ENCODE results near the gene ATP2C1.
A peak's percentile ranks its signal among the peaks of the same experiment; 100 is the strongest.
"Not testable (repeated sequence)": the region's sequence is repeated elsewhere in the genome, so short reads cannot be mapped to it uniquely, and the experiment has no call there.

ATP2C1 gene, protein sequence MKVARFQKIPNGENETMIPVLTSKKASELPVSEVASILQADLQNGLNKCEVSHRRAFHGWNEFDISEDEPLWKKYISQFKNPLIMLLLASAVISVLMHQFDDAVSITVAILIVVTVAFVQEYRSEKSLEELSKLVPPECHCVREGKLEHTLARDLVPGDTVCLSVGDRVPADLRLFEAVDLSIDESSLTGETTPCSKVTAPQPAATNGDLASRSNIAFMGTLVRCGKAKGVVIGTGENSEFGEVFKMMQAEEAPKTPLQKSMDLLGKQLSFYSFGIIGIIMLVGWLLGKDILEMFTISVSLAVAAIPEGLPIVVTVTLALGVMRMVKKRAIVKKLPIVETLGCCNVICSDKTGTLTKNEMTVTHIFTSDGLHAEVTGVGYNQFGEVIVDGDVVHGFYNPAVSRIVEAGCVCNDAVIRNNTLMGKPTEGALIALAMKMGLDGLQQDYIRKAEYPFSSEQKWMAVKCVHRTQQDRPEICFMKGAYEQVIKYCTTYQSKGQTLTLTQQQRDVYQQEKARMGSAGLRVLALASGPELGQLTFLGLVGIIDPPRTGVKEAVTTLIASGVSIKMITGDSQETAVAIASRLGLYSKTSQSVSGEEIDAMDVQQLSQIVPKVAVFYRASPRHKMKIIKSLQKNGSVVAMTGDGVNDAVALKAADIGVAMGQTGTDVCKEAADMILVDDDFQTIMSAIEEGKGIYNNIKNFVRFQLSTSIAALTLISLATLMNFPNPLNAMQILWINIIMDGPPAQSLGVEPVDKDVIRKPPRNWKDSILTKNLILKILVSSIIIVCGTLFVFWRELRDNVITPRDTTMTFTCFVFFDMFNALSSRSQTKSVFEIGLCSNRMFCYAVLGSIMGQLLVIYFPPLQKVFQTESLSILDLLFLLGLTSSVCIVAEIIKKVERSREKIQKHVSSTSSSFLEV

GRCh38 chr3:130893376-130894129, at the start of gene ATP2C1:
Gene ATP2C1 (plus strand): TSS chr3:130894084. CDS start chr3:130894770, 686 bp downstream.
- peak within 1 kb of the TSS; percentile 95 for H3K4me3 ChIP-seq (ENCODE audit: low read depth, low read length)
- DNase-seq (ENCODE audit: low read depth) = peak; percentile 79

DNA sequence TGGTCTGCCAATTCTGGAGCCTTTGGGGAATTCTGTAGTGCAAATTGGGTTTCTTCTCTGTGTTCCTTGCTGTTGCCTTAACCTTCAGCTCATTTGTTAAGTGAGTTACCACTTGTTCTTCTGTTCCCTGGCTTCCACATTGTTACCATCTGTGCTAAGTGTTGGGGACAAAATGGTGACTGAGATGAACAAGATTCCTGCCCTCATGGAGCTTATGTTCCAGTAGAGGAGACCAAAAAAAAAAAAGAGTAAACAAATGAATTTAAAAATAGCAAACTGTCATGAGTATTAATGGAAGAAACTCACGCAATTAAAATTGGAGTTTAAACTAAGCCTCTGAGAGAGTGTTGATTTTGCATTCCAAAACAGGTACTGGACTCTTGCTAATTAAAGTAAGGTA, 49.4 kb upstream of the ATP2C1 start:
- no peak overlapping the region for H3K4me3 ChIP-seq (ENCODE audit: low read depth, low read length)
- DNase-seq (ENCODE audit: low read depth) = no peak

GRCh38 chr3:130846181-130846580, 47.7 kb upstream of the ATP2C1 start:
- H3K4me3 ChIP-seq (ENCODE audit: low read depth, low read length) = no peak overlapping the region
- DNase-seq (ENCODE audit: low read depth) = no peak

DNA sequence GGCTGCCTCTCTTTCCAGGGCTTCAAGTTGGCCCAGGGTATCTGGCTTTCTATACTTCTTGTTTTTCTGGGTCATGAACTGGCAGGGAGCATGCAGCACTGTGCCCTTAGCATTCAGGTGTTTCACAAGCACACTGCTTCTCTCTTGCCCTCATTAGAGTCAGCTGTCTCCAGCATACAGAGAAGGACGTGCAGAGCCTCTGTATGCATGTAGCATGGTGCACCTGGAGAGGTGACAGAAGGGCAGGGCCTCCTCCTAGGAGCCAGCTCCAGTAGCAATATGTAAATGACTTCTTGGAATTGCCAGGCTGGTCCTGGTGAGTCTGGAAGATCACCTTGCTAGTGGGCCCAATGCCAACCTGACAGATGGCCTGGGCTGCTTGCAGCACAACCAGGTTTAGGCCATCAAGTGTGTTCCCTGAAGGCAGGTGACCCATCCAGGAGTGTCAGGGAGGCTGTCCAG, 44.8 kb upstream of the ATP2C1 start:
- no peak overlapping the region for H3K4me3 ChIP-seq (ENCODE audit: low read depth, low read length)
- DNase-seq (ENCODE audit: low read depth) = no peak

GRCh38 chr3:130850044-130850797, 43.7 kb upstream of the ATP2C1 start:
- H3K4me3 ChIP-seq (ENCODE audit: low read depth, low read length) = no peak overlapping the region
- peak; percentile 17 for DNase-seq (ENCODE audit: low read depth)

GRCh38 chr3:130850843-130851242, 43.0 kb upstream of the ATP2C1 start:
- H3K4me3 ChIP-seq (ENCODE audit: low read depth, low read length) = no peak overlapping the region

GRCh38 chr3:130851277-130851676, 42.6 kb upstream of the ATP2C1 start:
- DNase-seq (ENCODE audit: low read depth) = no peak
- no peak overlapping the region for H3K4me3 ChIP-seq (ENCODE audit: low read depth, low read length)

More at GRCh38 chr3:130850843-130851242, 43.0 kb upstream of the ATP2C1 start:
- no peak for DNase-seq (ENCODE audit: low read depth)

- no peak for DNase-seq (ENCODE audit: low read depth)
- H3K4me3 ChIP-seq (ENCODE audit: low read depth, low read length) = no peak overlapping the region
These were observed 40.3 kb upstream of the ATP2C1 start for GRCh38 chr3:130853581-130853980.

GRCh38 chr3:130854208-130854864, 39.5 kb upstream of the ATP2C1 start:
- no peak for DNase-seq (ENCODE audit: low read depth)
- no peak overlapping the region for H3K4me3 ChIP-seq (ENCODE audit: low read depth, low read length)

- no peak for DNase-seq (ENCODE audit: low read depth)
- H3K4me3 ChIP-seq (ENCODE audit: low read depth, low read length) = no peak overlapping the region
These were observed 36.4 kb upstream of the ATP2C1 start for GRCh38 chr3:130857336-130858026.

GRCh38 chr3:130862130-130862529, 31.8 kb upstream of the ATP2C1 start:
- not testable (repeated sequence) for H3K4me3 ChIP-seq (ENCODE audit: low read depth, low read length); DNase-seq (ENCODE audit: low read depth)

- no peak for DNase-seq (ENCODE audit: low read depth)
- H3K4me3 ChIP-seq (ENCODE audit: low read depth, low read length) = no peak overlapping the region
These were observed 28.4 kb upstream of the ATP2C1 start for GRCh38 chr3:130865489-130865888.

DNA sequence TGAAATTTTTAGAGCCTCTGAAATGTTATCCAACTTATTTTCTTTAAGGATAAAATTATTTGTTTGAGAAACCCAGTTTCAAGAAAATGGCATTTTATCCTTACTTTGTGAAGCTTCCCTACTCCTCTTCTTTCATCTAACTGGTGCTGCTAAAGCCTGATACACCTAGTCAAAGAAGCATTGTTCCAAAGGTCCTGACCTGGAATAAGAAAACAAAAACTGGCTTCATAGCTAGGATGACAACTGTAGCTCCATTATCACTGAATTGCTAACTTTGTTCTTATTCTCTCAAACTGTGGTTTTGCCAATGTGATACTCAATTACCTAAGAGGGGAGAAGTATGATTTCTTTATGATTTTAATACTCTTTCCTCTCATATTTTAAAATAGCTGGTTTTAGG, 27.6 kb upstream of the ATP2C1 start:
- no peak for DNase-seq (ENCODE audit: low read depth)
- no peak overlapping the region for H3K4me3 ChIP-seq (ENCODE audit: low read depth, low read length)

DNA sequence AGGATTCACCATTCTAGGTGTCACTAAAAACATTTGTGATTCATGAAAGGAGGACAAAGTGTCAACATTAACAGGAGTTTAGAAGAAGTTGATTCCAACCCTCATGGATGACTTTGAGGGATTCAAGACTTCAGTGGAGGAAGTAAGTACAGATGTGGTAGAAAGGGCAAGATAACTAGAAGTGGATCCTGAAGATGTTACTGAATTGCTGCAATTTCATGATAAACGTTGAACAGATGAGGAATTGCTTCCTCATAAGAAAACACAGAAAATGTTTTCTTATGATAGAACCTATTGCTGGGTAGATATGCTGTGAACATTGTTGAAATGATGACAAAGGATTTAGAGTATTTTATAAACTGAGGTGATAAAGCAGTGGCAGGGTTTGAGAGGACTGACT, 23.5 kb upstream of the ATP2C1 start:
- no peak overlapping the region for H3K4me3 ChIP-seq (ENCODE audit: low read depth, low read length)
- DNase-seq (ENCODE audit: low read depth) = no peak

GRCh38 chr3:130876594-130876993, 17.3 kb upstream of the ATP2C1 start:
- DNase-seq (ENCODE audit: low read depth) = no peak
- H3K4me3 ChIP-seq (ENCODE audit: low read depth, low read length) = no peak overlapping the region

GRCh38 chr3:130878464-130878863, 15.4 kb upstream of the ATP2C1 start:
- no peak overlapping the region for H3K4me3 ChIP-seq (ENCODE audit: low read depth, low read length)
- DNase-seq (ENCODE audit: low read depth) = no peak

- no peak overlapping the region for H3K4me3 ChIP-seq (ENCODE audit: low read depth, low read length)
- DNase-seq (ENCODE audit: low read depth) = no peak
These were observed 4.4 kb upstream of the ATP2C1 start for GRCh38 chr3:130889416-130889946.
